Naive thymus-derived CD4-positive, alpha-beta T cell (primary cell): ENCODE results near the gene ZNRF3. TPM values are rescaled to one million over a fixed set of nuclear protein-coding genes. Genes with fewer than 3 reads are reported as not detected.

Source experiments
- ATAC-seq: fragments of 150-1000 bp; cut with Tn5 transposase; 2 replicates; pipeline ENCODE4 v1.10.0; 2021; ENCODE audit warnings: mild to moderate bottlenecking, moderate library complexity
- CTCF ChIA-PET: fragments of 350-600 bp; sonication (Branson Sonifier 250); formaldehyde crosslinking; loops from one replicate; lab custom pipeline; 2021; ENCODE audit warnings: antibody characterized with exemption; lab: Charles Lee
- POLR2A ChIA-PET: fragments of 350-600 bp; sonication (Branson Sonifier 250); formaldehyde crosslinking; loops from one replicate; lab custom pipeline; 2021; ENCODE audit warnings: antibody characterized with exemption, inconsistent platforms; lab: Charles Lee
- DNase-seq, 9 donors: peaks; one replicate each; pipeline versions ENCODE4 v3.0.0 to v3.0.0-alpha.2; 2020 to 2022; ENCODE audit warnings: mixed read lengths in 1 of 9
- H3K27ac ChIP-seq: one replicate; pipeline ENCODE4 v1.7.0; 2013; ENCODE audit warnings: mild to moderate bottlenecking, low read depth, low read length, moderate library complexity
- H3K27me3 ChIP-seq, 2 donors: one replicate each; pipeline ENCODE4 v1.7.0; 2013; ENCODE audit warnings: low read length in 2 of 2, mild to moderate bottlenecking in 2 of 2, moderate library complexity in 2 of 2; ENCODE audit not compliant: control insufficient read depth in 2 of 2, insufficient read depth in 2 of 2
- H3K36me3 ChIP-seq, 3 experiments: 1 replicate in 2 of 3; 2 replicates in 1 of 3; pipeline ENCODE4 v1.7.0; 2013; ENCODE audit warnings: low read length in 3 of 3, mild to moderate bottlenecking in 3 of 3, moderate library complexity in 1 of 3; ENCODE audit not compliant: insufficient read depth in 3 of 3, control insufficient read depth in 2 of 3
- H3K4me1 ChIP-seq, 2 donors: one replicate each; pipeline ENCODE4 v1.7.0; 2013; ENCODE audit warnings: low read length in 2 of 2, mild to moderate bottlenecking in 2 of 2, moderate library complexity in 1 of 2; ENCODE audit not compliant: control insufficient read depth in 2 of 2, insufficient read depth in 2 of 2
- H3K4me3 ChIP-seq: 2 replicates; pipeline ENCODE4 v1.7.0; 2013; ENCODE audit warnings: mild to moderate bottlenecking, low read length
- H3K9me3 ChIP-seq, 3 experiments: 1 replicate in 2 of 3; 2 replicates in 1 of 3; pipeline ENCODE4 v1.7.0; 2013; ENCODE audit warnings: low read length in 3 of 3; ENCODE audit not compliant: control insufficient read depth in 2 of 3
- H3K27ac Mint-ChIP-seq, 9 donors: one replicate each; pipeline ENCODE4 v1.8.0; 2020 to 2022; ENCODE audit warnings: mixed read lengths in 9 of 9, mild to moderate bottlenecking in 8 of 9, moderate library complexity in 5 of 9, inconsistent platforms in 2 of 9
- H3K27me3 Mint-ChIP-seq, 5 donors: one replicate each; pipeline ENCODE4 v1.8.0; 2021 to 2022; ENCODE audit warnings: mixed read lengths in 5 of 5, mild to moderate bottlenecking in 1 of 5
- H3K36me3 Mint-ChIP-seq, 5 donors: one replicate each; pipeline ENCODE4 v1.8.0; 2020 to 2022; ENCODE audit warnings: mixed read lengths in 5 of 5, mild to moderate bottlenecking in 3 of 5, inconsistent platforms in 1 of 5
- H3K4me1 Mint-ChIP-seq, 7 donors: one replicate each; pipeline ENCODE4 v1.8.0; 2020 to 2022; ENCODE audit warnings: mixed read lengths in 7 of 7, mild to moderate bottlenecking in 3 of 7, inconsistent platforms in 1 of 7
- H3K4me3 Mint-ChIP-seq, 10 donors: one replicate each; pipeline ENCODE4 v1.8.0; 2020 to 2022; ENCODE audit warnings: mild to moderate bottlenecking in 10 of 10, mixed read lengths in 10 of 10, moderate library complexity in 6 of 10, inconsistent platforms in 2 of 10
- H3K9me3 Mint-ChIP-seq, 11 donors: one replicate each; pipeline ENCODE4 v1.8.0; 2020 to 2022; ENCODE audit warnings: mixed read lengths in 11 of 11, mild to moderate bottlenecking in 4 of 11, inconsistent platforms in 1 of 11, moderate library complexity in 1 of 11
- intact Hi-C, 2 donors: fragments of 100-400 bp; cut with micrococcal nuclease; formaldehyde crosslinking; loops; one replicate each; pipeline ENCODE4 v1.15.1; 2023
- polyA plus RNA-seq, 2 donors: library from polyadenylated mRNA; unstranded; fragments of 300-500 nt; fragmentation: Illumina TruSeq; gene quantifications; one replicate each; pipeline ENCODE4 v1.2.3, GENCODE V29; 2021
- total RNA-seq, 6 experiments: library from RNA in 5 of 6; stranded (reverse) in 5 of 6; gene quantifications; 1 replicate in 5 of 6; 2 replicates in 1 of 6; pipeline ENCODE4 v1.2.3 and lab custom pipeline; 2021 to 2026

Gene ZNRF3
- total and polyA plus RNA-seq, 7 experiments from 2014 or later, result 0.22 to 0.98 (median 0.63) TPM

DNA sequence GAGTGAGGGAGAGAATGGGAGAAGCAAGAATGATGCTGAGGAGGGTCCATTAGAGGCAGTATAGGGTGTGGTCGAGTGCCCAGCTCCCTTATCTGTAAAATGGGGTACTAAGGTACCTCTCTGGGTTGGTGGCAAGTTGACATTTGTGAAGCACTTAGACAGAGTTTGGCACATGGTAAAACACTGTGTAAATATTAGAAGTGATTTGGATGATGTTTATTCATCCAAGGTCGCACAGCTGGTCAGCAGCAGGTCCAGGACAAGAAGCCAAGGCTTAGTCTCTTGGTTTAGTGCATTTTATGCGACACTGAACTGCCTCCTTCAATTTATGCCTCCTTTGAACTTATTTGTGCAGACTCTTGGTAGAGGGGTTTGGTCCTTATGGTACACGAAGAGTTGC is 208.9 kb downstream of the ZNRF3 start:
- DNase-seq (no peak), ATAC-seq (no peak)
- Histone ChIP-seq H3K27ac (no peak overlapping the region), H3K4me1 (no peaks in the 10 kb centered on the region), H3K27me3 (no peaks in the 10 kb centered on the region), H3K36me3 (no peaks in the 10 kb centered on the region), H3K4me3 (no peak overlapping the region), H3K9me3 (no peaks in the 10 kb centered on the region)
- intact Hi-C loops, result no loop called here
- Mint-ChIP-seq H3K27ac (no peak overlapping the region), H3K36me3 (no peaks in the 10 kb centered on the region), H3K4me3 (no peak overlapping the region), H3K9me3 (peaks cover 0 to 1% (median 0%) of the 10 kb centered on the region in 11 donors), H3K27me3 (peaks cover 24 to 41% (median 29%) of the 10 kb centered on the region in 5 donors), H3K4me1 (no peaks in the 10 kb centered on the region)
- POLR2A ChIA-PET, result no interaction called here
- CTCF ChIA-PET, result interaction anchor here (0.6 kb wide), 1 partner anchor 1214 kb away, joined by 5 read pairs; no protein-coding TSS in a partner anchor

DNA sequence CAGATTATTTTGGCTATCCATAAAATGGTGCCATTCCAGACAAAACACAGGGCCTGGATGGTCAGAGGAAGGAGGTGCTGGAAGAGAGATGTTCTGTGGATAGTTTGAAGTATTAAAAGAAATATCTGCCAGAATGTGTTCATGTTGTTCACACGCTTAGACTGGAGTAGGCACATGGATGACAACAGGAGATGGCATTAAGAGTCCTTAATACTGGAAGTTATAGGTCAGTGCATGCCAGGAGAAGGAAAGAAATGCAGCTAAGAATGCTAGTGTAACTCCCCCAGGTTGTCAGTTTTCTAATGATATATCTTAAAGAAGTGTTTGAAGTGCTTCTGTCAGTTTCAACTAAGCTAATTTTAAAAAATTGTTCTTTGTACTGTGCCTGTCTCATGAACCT is 209.7 kb downstream of the ZNRF3 start:
- peaks cover 0 to 1% (median 0%) of the 10 kb centered on the region in 11 donors for H3K9me3 Mint-ChIP-seq
- DNase-seq (no peak), ATAC-seq (no peak)
- no peak overlapping the region for H3K4me3 Mint-ChIP-seq
- H3K27me3 ChIP-seq, result no peaks in the 10 kb centered on the region
- intact Hi-C loops, result no loop called here
- H3K27ac Mint-ChIP-seq, result no peak overlapping the region
- H3K4me1 Mint-ChIP-seq, result no peaks in the 10 kb centered on the region
- H3K4me1 ChIP-seq, result no peaks in the 10 kb centered on the region
- H3K36me3 Mint-ChIP-seq, result no peaks in the 10 kb centered on the region
- no peaks in the 10 kb centered on the region for H3K36me3 ChIP-seq
- ChIA-PET POLR2A (no interaction called here), CTCF (no interaction called here)
- H3K9me3 ChIP-seq, result no peaks in the 10 kb centered on the region
- peaks cover 22 to 39% (median 26%) of the 10 kb centered on the region in 5 donors for H3K27me3 Mint-ChIP-seq
- H3K4me3 ChIP-seq, result no peak overlapping the region
- no peak overlapping the region for H3K27ac ChIP-seq

GRCh38 chr22:29093501-29094300 is 210.3 kb downstream of the ZNRF3 start:
- Histone ChIP-seq H3K9me3 (no peaks in the 10 kb centered on the region), H3K4me1 (no peaks in the 10 kb centered on the region), H3K27me3 (no peaks in the 10 kb centered on the region), H3K36me3 (no peaks in the 10 kb centered on the region), H3K27ac (no peak overlapping the region), H3K4me3 (no peak overlapping the region)
- DNase-seq (no peak), ATAC-seq (no peak)
- POLR2A ChIA-PET, result no interaction called here
- Mint-ChIP-seq H3K9me3 (peaks cover 0 to 1% (median 0%) of the 10 kb centered on the region in 11 donors), H3K36me3 (no peaks in the 10 kb centered on the region), H3K27me3 (peaks cover 21 to 39% (median 25%) of the 10 kb centered on the region in 5 donors), H3K4me3 (no peak overlapping the region), H3K27ac (no peak overlapping the region), H3K4me1 (no peaks in the 10 kb centered on the region)
- CTCF ChIA-PET, result no interaction called here
- intact Hi-C loops, result no loop called here

- intact Hi-C loops, result no loop called here
- Mint-ChIP-seq H3K4me3 (no peak overlapping the region), H3K4me1 (no peaks in the 10 kb centered on the region), H3K27ac (no peak overlapping the region), H3K36me3 (no peaks in the 10 kb centered on the region), H3K9me3 (peaks cover 0 to 1% (median 0%) of the 10 kb centered on the region in 11 donors), H3K27me3 (peaks cover 8 to 31% (median 11%) of the 10 kb centered on the region in 5 donors)
- ChIA-PET POLR2A (no interaction called here), CTCF (interaction anchor here (0.6 kb wide), 1 partner anchor 249 kb away, joined by 4 read pairs; no protein-coding TSS in a partner anchor)
- no peak overlapping the region for H3K4me3 ChIP-seq
- DNase-seq (no peak), ATAC-seq (no peak)
- no peaks in the 10 kb centered on the region for H3K9me3 ChIP-seq
- H3K27me3 ChIP-seq, result no peaks in the 10 kb centered on the region
- no peaks in the 10 kb centered on the region for H3K4me1 ChIP-seq
- H3K36me3 ChIP-seq, result no peaks in the 10 kb centered on the region
- no peak overlapping the region for H3K27ac ChIP-seq
These were observed 212.1 kb downstream of the ZNRF3 start for GRCh38 chr22:29095459-29095858.

DNA sequence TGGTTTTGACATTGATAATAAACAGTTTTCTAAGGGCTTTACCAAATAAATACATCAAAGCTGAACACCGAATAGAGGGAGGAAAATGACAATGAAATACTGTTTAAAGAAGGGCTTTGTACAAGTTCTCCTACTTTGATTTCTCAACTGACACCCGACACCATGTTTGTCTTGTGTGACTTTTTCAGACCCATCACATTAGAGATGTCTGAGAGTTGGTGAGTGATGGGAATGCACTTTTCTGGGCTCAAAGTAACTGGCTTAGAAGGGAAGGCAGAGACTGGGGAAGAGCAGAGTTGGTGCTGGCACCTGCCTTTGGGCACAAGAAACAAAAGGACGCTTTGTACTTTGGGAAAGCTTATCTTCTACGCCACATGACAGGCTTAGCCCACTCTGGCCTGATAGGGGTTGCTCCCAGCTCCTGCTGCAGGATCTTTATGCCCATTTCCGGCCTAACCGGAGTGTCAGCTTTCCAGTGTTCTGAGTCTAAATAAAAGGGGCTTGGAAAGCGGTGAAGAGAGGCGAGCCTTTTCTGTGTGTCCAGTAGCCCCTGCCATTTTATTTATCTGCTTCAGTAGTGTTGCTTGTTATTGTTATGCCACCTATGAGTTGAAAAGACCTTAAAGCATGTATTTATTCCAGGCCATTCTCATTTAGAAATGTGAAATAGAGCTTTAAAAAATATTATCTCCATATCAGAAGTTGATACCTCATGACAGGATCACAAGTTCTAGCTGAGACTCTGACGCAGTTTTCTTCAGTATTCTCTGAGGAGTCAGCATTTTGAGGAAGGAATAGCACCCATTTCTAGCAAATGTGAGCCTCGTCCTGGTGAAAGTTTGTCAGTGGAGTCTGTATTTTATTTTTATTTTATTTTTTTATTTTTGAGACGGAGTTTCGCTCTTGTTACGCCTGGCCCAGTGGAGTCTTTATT is 213.6 kb downstream of the ZNRF3 start:
- Histone ChIP-seq H3K36me3 (no peaks in the 10 kb centered on the region), H3K9me3 (no peaks in the 10 kb centered on the region), H3K27me3 (no peaks in the 10 kb centered on the region), H3K4me1 (no peaks in the 10 kb centered on the region), H3K27ac (no peak overlapping the region), H3K4me3 (no peak overlapping the region)
- H3K36me3 Mint-ChIP-seq, result no peaks in the 10 kb centered on the region
- H3K27me3 Mint-ChIP-seq, result peaks cover under 1 to 27% (median 6%) of the 10 kb centered on the region in 5 donors
- no peak overlapping the region for H3K4me3 Mint-ChIP-seq
- ChIA-PET CTCF (no interaction called here), POLR2A (no interaction called here)
- intact Hi-C loops, result no loop called here
- H3K27ac Mint-ChIP-seq, result no peak overlapping the region
- H3K4me1 Mint-ChIP-seq, result no peaks in the 10 kb centered on the region
- ATAC-seq (no peak), DNase-seq (no peak)
- no peaks in the 10 kb centered on the region for H3K9me3 Mint-ChIP-seq

DNA sequence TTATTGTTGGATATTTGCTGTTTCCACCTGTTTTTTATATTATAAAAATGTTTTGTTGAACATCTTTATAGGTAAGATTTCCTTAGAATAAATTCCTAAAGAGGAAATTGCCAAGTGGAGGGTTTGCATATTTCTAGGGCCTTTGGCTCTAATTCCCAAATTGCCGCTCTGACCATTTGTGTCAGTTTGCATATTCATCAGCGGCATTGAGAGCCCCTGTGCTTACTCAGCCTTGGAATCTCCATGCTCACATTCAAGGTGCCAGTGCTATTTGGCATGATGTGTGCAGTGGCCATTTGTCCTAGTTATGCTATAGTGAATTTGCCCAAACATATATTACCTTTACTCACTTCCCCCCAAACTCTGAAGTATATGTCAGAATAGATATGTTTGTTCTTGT is 214.9 kb downstream of the ZNRF3 start:
- H3K36me3 Mint-ChIP-seq, result no peaks in the 10 kb centered on the region
- no peak overlapping the region for H3K4me3 Mint-ChIP-seq
- H3K36me3 ChIP-seq, result no peaks in the 10 kb centered on the region
- no peak overlapping the region for H3K4me3 ChIP-seq
- peaks cover 0 to 34% (median 4%) of the 10 kb centered on the region in 5 donors for H3K27me3 Mint-ChIP-seq
- H3K27me3 ChIP-seq, result no peaks in the 10 kb centered on the region
- no peak overlapping the region for H3K27ac ChIP-seq
- no peaks in the 10 kb centered on the region for H3K9me3 ChIP-seq
- no peaks in the 10 kb centered on the region for H3K9me3 Mint-ChIP-seq
- ChIA-PET CTCF (no interaction called here), POLR2A (no interaction called here)
- H3K4me1 ChIP-seq, result no peaks in the 10 kb centered on the region
- DNase-seq (no peak), ATAC-seq (no peak)
- no peaks in the 10 kb centered on the region for H3K4me1 Mint-ChIP-seq
- H3K27ac Mint-ChIP-seq, result no peak overlapping the region
- intact Hi-C loops, result no loop called here
